Fibroblast of mammary gland (primary cell): Measurements from ENCODE around the gene PKMYT1.

Experiments used
- DNase-seq: peaks from one replicate; pipeline ENCODE4 v3.0.0-alpha.2; 2010; ENCODE audit warnings: low read depth
- H3K4me3 ChIP-seq: 2 replicates; pipeline ENCODE4 v1.5.1; 2011; ENCODE audit warnings: low read depth, mild to moderate bottlenecking, low read length, moderate library complexity; ENCODE audit not compliant: control insufficient read depth
- TF ChIP-seq, protein P1 (sequence below): conservative IDR thresholded peaks from 2 replicates; pipeline ENCODE4 v1.5.1; 2011; ENCODE audit warnings: low read depth, low read length, inconsistent platforms; ENCODE audit not compliant: control insufficient read depth, insufficient read depth

The PKMYT1 gene

DNA sequence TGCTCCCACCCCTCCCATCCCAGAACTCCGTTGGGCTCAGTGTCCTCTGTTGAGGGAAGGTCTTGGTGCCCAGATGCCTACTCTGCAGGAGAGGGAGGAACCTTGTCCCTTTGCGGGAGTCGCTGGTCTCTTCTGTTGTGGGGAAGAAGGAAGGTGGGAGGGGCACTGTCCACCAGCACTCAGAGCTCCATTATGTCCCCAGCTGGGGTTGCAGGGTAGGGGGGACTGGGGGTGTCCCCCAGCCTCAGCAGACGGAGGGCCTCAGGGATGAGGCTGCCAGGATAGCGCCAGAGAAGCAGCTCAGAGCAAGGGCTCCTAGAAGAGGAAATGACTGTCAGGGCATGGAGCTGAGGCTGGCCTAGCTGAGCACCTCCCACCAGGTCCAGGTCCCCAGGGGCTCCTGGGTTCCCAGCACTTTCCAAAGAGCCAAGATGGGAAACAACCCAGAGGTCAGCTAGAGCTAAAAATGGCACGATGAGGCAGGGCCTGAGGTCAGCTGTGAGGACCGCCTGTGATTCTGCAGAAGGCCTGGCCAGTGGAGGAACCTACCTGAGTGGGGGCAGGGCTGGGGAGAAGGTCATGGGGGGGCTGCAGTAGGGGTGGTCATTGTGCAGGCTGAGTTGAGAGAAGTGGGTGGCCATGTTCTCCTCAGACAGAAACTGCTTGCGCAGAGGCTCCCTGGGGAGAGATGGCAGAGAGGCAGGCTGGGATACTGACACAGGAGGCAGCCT is 42.6 kb upstream of the PKMYT1 start:
- DNase-seq: peak; percentile 87
- TF ChIP-seq, protein P1, sequence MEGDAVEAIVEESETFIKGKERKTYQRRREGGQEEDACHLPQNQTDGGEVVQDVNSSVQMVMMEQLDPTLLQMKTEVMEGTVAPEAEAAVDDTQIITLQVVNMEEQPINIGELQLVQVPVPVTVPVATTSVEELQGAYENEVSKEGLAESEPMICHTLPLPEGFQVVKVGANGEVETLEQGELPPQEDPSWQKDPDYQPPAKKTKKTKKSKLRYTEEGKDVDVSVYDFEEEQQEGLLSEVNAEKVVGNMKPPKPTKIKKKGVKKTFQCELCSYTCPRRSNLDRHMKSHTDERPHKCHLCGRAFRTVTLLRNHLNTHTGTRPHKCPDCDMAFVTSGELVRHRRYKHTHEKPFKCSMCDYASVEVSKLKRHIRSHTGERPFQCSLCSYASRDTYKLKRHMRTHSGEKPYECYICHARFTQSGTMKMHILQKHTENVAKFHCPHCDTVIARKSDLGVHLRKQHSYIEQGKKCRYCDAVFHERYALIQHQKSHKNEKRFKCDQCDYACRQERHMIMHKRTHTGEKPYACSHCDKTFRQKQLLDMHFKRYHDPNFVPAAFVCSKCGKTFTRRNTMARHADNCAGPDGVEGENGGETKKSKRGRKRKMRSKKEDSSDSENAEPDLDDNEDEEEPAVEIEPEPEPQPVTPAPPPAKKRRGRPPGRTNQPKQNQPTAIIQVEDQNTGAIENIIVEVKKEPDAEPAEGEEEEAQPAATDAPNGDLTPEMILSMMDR: no peak
- peak overlapping the region; percentile 74 for H3K4me3 ChIP-seq

DNA sequence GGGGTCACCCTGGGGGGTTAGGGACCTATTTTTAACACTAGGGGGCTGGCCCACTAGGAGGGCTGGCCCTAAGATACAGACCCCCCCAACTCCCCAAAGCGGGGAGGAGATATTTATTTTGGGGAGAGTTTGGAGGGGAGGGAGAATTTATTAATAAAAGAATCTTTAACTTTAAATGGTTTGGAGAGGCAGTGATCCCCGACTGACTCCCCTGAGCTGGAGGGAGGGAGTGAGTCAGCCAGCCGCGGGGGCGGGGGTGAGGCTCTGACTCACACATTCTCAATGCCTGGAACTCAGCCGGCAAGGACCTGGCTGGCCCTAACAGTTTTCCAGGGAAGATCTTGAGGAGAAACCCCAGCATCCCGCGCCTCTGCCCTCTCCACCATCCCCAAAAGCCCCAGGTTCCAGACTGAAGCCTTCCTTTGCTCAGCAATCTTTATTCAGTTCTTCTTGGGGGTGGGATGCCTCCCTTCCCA is 42.0 kb upstream of the PKMYT1 start:
- peak; percentile 96 for DNase-seq
- TF ChIP-seq, protein P1: no peak
- peak overlapping the region; percentile 74 for H3K4me3 ChIP-seq

DNA sequence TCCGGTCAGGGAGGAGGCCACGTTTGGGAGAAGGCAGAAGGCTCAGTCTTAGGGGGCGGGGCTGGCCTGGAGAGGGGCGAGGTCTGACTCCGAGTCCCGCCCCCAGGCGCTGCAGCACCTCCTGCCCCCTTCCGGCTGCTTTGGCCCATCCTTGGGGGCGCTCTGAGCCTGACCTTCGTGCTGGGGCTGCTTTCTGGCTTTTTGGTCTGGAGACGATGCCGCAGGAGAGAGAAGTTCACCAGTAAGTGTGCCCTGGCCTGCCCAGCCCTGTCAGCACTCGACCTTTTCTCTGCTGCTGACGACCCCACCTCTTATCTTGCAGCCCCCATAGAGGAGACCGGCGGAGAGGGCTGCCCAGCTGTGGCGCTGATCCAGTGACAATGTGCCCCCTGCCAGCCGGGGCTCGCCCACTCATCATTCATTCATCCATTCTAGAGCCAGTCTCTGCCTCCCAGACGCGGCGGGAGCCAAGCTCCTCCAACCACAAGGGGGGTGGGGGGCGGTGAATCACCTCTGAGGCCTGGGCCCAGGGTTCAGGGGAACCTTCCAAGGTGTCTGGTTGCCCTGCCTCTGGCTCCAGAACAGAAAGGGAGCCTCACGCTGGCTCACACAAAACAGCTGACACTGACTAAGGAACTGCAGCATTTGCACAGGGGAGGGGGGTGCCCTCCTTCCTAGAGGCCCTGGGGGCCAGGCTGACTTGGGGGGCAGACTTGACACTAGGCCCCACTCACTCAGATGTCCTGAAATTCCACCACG is 41.4 kb upstream of the PKMYT1 start:
- DNase-seq: peak; percentile 97
- H3K4me3 ChIP-seq: peak overlapping the region; percentile 74
- TF ChIP-seq, protein P1: peak; percentile 17

DNA sequence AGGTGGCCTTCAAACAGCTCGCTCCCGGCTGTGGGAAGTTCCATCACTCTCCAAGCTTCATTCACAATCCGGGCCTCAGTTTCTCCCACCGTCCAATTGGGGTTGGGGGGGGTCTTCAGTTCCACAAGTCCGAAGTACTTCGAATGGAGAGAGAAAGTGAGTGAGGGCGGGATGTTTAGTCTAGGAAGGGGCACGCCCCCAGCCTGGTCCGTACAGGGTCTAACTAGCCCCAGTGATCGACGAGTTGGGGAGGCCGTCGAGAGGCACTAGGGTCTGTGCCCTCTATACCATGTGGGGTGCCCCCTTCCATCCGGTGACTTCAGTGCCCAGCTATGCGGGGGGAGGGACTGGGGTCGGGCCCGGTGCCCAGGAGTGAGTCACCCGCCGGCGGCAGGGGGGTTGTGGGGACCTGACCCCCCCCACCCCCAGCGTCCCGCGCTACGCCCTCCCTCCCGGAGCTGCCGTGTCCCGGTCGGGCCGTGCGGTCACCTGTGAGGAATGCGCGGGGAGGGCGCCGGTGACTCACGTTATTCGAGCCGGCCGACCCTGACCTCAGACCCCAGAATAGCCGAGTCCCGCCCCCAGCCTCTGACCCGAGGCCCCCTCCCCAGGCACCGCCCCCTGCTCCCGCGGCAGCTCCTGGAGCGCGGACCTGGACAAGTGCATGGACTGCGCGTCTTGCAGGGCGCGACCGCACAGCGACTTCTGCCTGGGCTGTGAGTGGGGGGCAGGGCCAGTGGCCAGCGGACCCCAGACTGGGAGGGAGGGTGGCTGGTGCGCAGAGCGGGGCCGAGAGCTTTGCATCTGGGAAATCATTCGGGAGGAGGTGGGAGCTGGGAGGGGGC is 40.6 kb upstream of the PKMYT1 start:
- TF ChIP-seq, protein P1: no peak
- peak; percentile 82 for DNase-seq
- peak overlapping the region; percentile 74 for H3K4me3 ChIP-seq

DNA sequence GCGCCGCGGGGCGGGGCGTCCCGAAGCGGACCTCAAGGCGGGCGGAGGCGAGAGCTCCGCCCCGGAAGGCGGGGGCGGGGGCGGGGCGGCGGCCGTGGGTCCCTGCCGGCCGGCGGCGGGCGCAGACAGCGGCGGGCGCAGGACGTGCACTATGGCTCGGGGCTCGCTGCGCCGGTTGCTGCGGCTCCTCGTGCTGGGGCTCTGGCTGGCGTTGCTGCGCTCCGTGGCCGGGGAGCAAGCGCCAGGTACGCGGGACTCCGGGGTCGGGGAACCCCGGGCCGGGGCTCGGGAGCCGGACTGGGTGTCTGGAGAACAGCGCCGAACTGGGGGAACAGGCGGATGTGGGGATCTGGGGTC is 40.0 kb upstream of the PKMYT1 start, which contains the start of gene TNFRSF12A:
TNFRSF12A (plus strand) TSS at position 122 of the 357 bp plus-strand sequence; CDS start at position 152, 30 bp downstream.
- peak; percentile 58 for DNase-seq
- TF ChIP-seq, protein P1: no peak
- peak within 1 kb of the TSS; percentile 74 for H3K4me3 ChIP-seq

DNA sequence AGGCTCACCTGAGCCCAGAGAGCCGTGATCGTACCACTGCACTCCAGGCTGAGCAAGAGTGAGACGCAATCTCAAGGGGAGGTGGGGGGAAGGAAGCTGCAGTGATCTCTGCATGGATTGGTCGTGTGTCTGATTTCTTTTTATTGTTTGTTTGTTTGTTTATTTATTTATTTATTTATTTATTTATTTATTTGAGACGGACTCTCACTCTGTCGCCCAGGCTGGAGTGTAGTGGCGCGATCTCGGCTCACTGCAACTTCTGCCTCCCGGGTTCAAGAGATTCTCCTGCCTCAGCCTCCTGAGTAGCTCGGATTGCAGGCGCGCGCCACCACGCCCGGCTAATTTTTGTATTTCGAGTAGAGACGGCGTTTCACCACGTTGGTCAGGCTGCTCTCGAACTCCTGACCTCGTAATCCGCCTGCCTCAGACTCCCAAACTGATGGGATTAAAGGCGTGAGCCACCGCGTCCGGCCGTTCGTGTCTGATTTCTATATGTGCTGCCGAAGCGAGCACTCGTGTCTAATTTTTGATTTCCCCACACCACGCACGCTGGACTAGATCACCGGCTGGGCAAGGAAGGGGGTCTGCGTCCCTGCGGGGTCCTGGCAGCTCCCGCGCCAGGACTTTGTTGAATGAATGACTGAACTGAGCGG is 39.5 kb upstream of the PKMYT1 start:
- no peak for DNase-seq
- TF ChIP-seq, protein P1: no peak

More for the DNA sequence above, 39.5 kb upstream of the PKMYT1 start:
- peak overlapping the region; percentile 50 for H3K4me3 ChIP-seq
